ENCODE data around the gene ATP6V0D1. TPM values are rescaled to one million over a fixed set of nuclear protein-coding genes. Genes with fewer than 3 reads are reported as not detected.

The ATP6V0D1 gene
- total RNA-seq, 1 experiment from 2014 or later = 108 TPM

DNA sequence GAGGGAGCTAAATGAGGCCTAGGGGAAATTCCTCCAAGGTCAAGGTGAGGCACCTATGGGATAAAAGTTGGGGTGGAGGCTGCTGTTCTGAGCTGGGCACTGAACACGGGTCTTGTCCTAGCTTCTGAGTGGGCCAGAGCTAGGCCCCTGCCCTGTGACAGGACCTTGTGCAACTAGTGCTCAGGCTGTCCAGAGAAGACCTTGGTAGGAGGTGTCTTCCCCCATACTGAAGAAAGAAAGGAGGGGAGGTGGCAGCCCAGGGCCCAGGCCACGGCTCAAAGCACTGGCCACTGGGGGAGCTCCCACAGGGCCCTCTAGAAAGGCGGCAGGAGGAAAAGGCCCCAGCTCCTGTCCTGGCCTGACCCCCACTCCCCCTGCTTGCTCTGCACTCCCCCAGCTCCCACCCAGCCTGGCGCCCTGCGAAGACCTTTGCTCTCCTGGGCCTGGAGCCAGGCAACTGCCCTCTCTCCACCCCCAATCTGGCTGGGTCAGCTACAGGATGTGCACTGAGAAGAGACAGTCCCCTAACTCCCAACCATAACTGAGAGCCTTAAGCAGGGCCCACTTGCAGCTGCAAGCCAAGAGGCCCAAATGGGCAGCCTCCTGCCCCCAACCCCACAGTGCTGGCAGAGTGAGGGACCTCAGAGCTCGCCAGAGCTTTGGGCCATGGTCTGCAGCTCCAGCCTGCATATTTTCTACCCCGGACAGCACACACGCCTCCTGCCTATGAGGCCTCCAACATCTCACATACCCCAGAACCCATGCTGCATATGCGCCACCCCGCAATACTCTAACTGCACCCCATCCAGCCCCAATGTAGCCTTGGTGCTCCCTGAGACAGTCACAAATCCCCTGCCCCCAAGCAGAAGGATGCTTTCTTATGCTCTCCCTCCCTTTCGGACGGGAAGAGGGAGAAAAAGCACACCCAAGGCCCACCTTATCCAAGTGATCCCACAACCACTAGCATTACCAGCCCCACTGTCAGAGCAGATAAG, 34.7 kb downstream of the ATP6V0D1 start:
- no peak for DNase-seq (ENCODE audit: low read depth)

- DNase-seq (ENCODE audit: low read depth) = no peak
Measured at GRCh38 chr16:67445441-67445912, 35.5 kb downstream of the ATP6V0D1 start.

GRCh38 chr16:67445126-67445426, 35.9 kb downstream of the ATP6V0D1 start:
- no peak for DNase-seq (ENCODE audit: low read depth)

DNA sequence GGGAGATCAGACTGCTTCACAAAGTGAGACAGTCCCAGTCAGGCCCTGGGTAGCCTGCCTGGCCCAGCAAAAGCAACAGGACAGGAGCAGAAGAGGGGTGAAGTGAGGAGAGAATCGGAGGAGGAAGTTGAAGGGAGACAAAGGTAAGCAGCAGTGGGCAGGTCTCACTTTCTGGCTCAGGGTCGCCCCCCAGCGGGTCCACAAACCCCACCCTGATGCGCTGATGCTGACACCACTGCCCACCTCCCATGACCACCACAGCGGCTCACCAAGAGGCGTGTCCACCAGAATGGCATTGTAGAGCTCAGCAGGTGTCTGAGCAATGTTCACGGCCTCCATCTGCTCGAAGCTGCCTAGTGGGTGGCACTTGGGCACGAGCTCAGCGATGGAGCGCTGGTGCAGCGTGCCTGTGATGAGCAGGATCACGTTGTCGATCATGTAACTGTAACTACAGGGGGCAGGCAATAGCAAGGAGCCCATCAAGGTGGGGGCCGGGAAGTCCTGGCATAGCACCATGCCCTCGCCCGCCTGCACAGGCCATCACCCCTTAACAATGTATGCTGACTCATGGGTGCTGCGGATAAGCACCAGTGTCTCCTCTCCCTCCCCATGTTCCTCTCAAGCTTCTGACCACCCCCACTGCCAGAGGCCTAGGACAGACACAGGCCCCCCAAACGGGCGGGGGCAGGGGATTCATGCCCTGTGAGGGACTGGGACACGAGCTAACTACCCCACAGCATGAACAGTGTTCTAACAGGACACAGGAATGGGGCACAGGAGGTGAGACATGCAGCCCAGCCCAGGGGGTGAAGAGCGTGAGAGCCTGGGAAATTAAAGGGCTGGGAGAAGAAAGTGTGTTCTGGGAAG, 36.5 kb downstream of the ATP6V0D1 start:
- no peak for DNase-seq (ENCODE audit: low read depth)

DNA sequence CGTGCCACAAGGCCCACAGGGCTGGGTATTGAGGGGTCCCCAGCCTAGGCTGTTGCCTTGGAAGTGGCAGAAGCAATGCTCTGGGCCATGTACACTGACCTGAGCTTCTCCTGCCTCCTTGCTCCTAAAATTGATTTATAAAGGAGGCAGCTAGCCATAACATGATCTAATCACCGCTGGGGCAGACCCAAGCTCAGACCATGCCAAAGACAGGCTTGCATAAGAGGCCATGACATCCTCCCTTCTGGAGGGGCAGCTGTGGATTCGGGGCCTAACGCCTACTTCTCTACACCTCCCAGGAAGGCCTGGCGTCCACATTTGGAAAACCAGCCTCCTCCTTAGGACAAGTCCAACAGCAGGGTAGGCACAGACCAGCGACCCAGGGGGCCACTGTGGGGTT, 37.7 kb downstream of the ATP6V0D1 start:
- DNase-seq (ENCODE audit: low read depth) = no peak

GRCh38 chr16:67442581-67443255, 38.2 kb downstream of the ATP6V0D1 start:
- no peak for DNase-seq (ENCODE audit: low read depth)

GRCh38 chr16:67441907-67442306, 39.0 kb downstream of the ATP6V0D1 start:
- DNase-seq (ENCODE audit: low read depth) = no peak

- no peak for DNase-seq (ENCODE audit: low read depth)
Measured at GRCh38 chr16:67441271-67441753, 39.6 kb downstream of the ATP6V0D1 start.

DNA sequence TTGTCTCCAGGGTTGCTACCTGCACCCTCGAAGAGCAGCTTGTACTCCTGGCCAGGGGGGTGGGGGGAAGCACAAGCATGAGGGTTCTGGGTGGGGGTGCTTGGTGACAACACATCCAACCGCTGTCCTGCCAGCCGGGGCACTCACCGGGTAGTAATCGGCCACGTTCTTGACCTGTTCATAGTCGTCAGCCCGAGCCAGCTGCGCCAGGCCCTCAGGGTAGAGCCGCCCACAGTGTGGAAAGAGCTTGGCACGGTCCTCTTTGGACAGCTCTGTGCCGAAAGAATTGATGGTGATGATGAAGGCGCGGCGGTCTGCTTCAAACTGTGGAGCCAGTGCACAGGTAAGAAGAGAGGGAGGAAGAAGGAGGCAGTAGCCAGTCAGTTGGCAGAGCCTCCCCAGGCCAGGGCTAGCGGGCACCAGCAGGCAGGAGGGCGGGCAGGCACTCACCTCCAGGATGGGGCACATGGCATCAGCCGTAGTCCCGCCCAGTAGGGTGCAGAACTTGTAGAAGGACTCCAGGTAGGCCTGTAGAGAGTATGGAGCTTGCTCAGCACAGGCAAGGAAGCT, 42.0 kb downstream of the ATP6V0D1 start:
- DNase-seq (ENCODE audit: low read depth) = no peak

GRCh38 chr16:67438098-67438791, 42.7 kb downstream of the ATP6V0D1 start:
- DNase-seq (ENCODE audit: low read depth) = no peak

- no peak for DNase-seq (ENCODE audit: low read depth)
Measured at GRCh38 chr16:67437513-67437912, 43.4 kb downstream of the ATP6V0D1 start.

GRCh38 chr16:67436640-67437193, 44.2 kb downstream of the ATP6V0D1 start:
- no peak for DNase-seq (ENCODE audit: low read depth)

DNA sequence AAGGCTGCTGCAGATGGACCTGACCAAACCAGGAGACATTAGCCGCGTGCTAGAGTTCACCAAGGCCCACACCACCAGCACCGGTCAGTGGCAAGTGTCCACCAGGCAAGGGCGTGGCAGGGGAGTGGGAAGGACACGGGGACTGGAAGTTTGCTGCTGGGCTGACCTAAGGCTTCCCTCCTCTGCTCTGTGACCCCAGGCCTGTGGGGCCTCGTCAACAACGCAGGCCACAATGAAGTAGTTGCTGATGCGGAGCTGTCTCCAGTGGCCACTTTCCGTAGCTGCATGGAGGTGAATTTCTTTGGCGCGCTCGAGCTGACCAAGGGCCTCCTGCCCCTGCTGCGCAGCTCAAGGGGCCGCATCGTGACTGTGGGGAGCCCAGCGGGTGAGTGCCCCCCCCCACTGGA, 45.2 kb downstream of the ATP6V0D1 start:
- no peak for DNase-seq (ENCODE audit: low read depth)

DNA sequence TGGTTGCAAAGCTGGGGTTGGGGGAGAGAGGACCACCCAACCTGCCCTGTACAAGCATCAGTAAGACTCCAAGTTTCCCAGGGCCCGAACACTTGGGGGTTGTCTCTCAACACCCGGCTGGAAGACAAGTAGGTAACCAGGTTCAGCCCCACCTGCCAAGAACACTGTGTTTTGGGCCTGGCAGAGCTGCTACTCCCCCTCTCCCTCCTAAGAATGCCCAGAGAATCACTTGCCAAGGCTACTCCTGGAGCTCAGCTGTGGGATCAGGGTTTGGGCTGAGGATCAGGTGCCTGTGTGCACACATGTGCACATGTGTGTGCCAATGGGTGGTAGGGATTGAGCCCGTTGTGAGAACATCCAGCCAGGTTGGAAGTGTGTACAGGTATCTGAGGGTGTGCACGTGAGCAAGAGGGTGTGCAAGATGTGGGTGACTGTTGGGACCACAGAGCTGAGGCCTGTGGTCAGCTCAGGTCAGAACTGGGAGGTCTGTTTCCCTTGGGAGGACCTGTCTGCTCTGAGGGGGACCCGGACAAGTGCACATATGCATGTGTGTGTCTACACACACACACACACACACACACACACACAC, 47.7 kb downstream of the ATP6V0D1 start:
- no peak for DNase-seq (ENCODE audit: low read depth)

DNA sequence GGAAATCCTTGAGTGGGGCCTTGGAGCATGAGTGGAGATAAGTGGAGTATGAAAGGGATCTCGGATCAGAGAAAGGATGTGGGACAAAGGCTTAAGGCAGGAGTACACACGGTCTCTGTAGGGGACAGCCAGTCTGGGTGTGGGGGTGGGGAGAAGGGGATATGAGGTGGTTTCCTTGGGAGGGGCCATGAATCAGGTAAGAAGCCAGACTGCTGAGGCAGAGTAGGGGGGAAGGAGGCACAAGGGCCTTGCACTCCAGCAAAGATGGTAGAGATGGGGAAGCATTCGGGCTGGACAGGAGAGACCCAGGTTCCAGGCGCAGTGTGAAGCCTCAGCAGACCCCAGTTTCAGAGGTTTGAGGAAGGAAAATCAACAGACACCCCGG, 48.5 kb downstream of the ATP6V0D1 start:
- no peak for DNase-seq (ENCODE audit: low read depth)

- DNase-seq (ENCODE audit: low read depth) = no peak
Measured at GRCh38 chr16:67431775-67432505, 49.0 kb downstream of the ATP6V0D1 start.

GRCh38 chr16:67430977-67431774, 49.8 kb downstream of the ATP6V0D1 start, which contains the start of gene HSD11B2:
Gene HSD11B2 (plus strand): TSS chr16:67431121. CDS start chr16:67431249, 128 bp downstream.
- DNase-seq (ENCODE audit: low read depth) = no peak

DNA sequence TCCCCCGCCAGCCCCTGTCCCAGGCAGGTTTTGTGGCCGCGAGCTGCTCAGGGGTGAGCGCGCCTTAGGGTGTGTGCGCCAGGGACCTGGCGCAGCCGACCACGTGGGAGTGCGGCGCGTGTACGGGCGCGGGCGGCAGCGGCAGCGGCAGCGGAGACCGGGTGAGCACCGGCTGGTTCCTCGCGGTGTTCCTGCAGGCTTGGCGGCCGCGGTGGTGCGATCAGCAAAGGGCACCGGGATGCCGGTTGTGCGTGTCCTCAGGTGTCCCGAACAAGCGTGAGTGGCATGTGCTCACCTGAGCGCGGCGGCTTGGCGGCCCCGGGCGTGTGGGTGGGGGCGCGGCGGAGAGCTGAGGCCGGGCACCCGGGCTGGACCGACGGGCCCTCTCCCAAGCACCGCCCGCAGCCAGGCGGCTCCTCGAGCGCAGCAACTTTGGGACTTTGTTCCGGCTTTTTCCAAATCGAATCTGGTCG, 50.4 kb downstream of the ATP6V0D1 start:
- DNase-seq (ENCODE audit: low read depth) = no peak

Data from HT1080 (cell line).